Adrenal gland (tissue), 12 donors: ENCODE measurements around the gene BAG3. TPM values are rescaled to one million over a fixed set of nuclear protein-coding genes. Genes with fewer than 3 reads are reported as not detected.

Source experiments
- DNase-seq, 7 donors: peaks; one replicate each; pipeline ENCODE4 v3.0.0-alpha.2; 2019 to 2020
- H3K27ac ChIP-seq, 5 donors: fragments of 200-600 bp; sonication (generic) in 4 of 5; 1 replicate in 3 of 5; 2 replicates in 2 of 5; pipeline versions ENCODE4 v1.5.1 to v1.8.0; 2016 to 2020; ENCODE audit warnings: mild to moderate bottlenecking in 1 of 5
- H3K27me3 ChIP-seq: fragments of 200-600 bp; 2 replicates; pipeline ENCODE4 v1.8.0; 2021
- H3K36me3 ChIP-seq, 2 donors: fragments of 200-600 bp; replicated peaks in 1 of 2; 1 replicate in 1 of 2; 2 replicates in 1 of 2; pipeline versions ENCODE4 v1.5.1 to v1.8.0; 2018 to 2022
- H3K4me1 ChIP-seq, 2 donors: fragments of 200-600 bp; replicated peaks in 1 of 2; 1 replicate in 1 of 2; 2 replicates in 1 of 2; pipeline versions ENCODE4 v1.5.1 to v1.8.0; 2018 to 2021
- H3K4me3 ChIP-seq, 4 donors: fragments of 200-600 bp; sonication (generic) in 3 of 4; one replicate each; pipeline ENCODE4 v1.5.1; 2016 to 2018
- H3K9me3 ChIP-seq, 3 donors: fragments of 200-600 bp; sonication (generic) in 1 of 3; replicated peaks in 1 of 3; 1 replicate in 2 of 3; 2 replicates in 1 of 3; pipeline versions ENCODE4 v1.5.1 to v1.8.0; 2016 to 2021
- CTCF ChIP-seq, 6 experiments: fragments of 450-650 bp in 4 of 6; fragments of 200-600 bp in 2 of 6; sonication (generic) in 1 of 6; IDR thresholded peaks; 1 replicate in 5 of 6; 2 replicates in 1 of 6; pipeline versions ENCODE4 v1.5.1 to v1.8.0; 2016 to 2021; ENCODE audit warnings: antibody characterized with exemption in 6 of 6, mild to moderate bottlenecking in 2 of 6, moderate library complexity in 1 of 6
- POLR2A ChIP-seq, 2 donors: fragments of 450-650 bp; IDR thresholded peaks; one replicate each; pipeline ENCODE4 v1.6.1; 2017; ENCODE audit warnings: antibody characterized with exemption in 2 of 2, mild to moderate bottlenecking in 2 of 2, moderate library complexity in 1 of 2
- WGBS, 4 donors: extraction: QIAGEN DNeasy Blood & Tissue Kit in 2 of 4; methylation state at CpG; one replicate each; pipeline versions ENCODE4 v1.1.5 to v1.1.7; 2013 to 2017; 5-methylcytosine and 5-hydroxymethylcytosine counted together
- intact Hi-C, 2 donors: fragments of 100-400 bp; cut with DNase I; formaldehyde crosslinking; loops; one replicate each; pipeline versions ENCODE4 v1.14.1 to v1.15.0; 2022 to 2023
- polyA plus RNA-seq, 3 donors: library from polyadenylated mRNA; stranded (reverse); fragments of 200-250 nt in 2 of 3; fragments of 350-450 nt in 1 of 3; fragmentation: Illumina TruSeq in 1 of 3; extraction: RNeasy Lipid Tissue Mini Kit (QIAGEN cat#74804) in 1 of 3; gene quantifications; one replicate each; pipeline ENCODE4 v1.2.3, GENCODE V29; 2013 to 2014
- total RNA-seq, 9 donors: library from RNA; depleted of rRNA in 4 of 9; stranded (reverse); fragments of >200 nt in 4 of 9; fragments of 120-200 nt in 1 of 9; fragmentation: NEBNext Ultra II Directional in 1 of 9; extraction: Animal tissue kit (Norgen Biotek cat#: 25700) in 1 of 9; gene quantifications; one replicate each; pipeline versions ENCODE4 v1.1.0 to v1.2.4, GENCODE V29; 2013 to 2023
- donor health status: healthy with polysubstance abuse.
- donor health status: Bipolar disorder and iron deficiency.
- donor health status: DM: yes; HTN: yes; CAD: no.
- donor health status: DM: no; HTN: no; CAD: no.
- donor health status: DM: no; HTN: no; CAD: no.
- donor health status: DM: yes; HTN: yes; CAD: no.

The BAG3 gene
- total and polyA plus RNA-seq, 12 donors, result 6.1 to 49.3 (median 30.0) TPM

- no peaks in the 10 kb centered on the region for H3K9me3 ChIP-seq
- peak within 1 kb of the TSS; percentile 51 to 98 (median 81) for H3K27ac ChIP-seq
- peak within 1 kb of the TSS; percentile 52 to 100 (median 68) for H3K4me3 ChIP-seq
- H3K27me3 ChIP-seq, result no peaks in the 10 kb centered on the region
- TF ChIP-seq CTCF (IDR thresholded peaks at IDR 0.05), result peak in 3 of 6 experiments; percentile 9 to 48 (median 29)
- peak in 1 of 2 donors; percentile 44 for TF ChIP-seq POLR2A (IDR thresholded peaks at IDR 0.05)
- intact Hi-C loops, result no loop called here
- peaks cover 0 to 28% of the 10 kb centered on the region in 2 donors for H3K4me1 ChIP-seq
- H3K36me3 ChIP-seq, result no peaks in the 10 kb centered on the region
- 0 to 3% (median 1%) methylated on average over 11 to 94 of the region's 95 CpGs for WGBS, 4 donors
- DNase-seq, result peak; percentile 99 to 100 (median 99)
Observed at GRCh38 chr10:119725828-119726675, 74.9 kb downstream of the BAG3 start, which contains the start of gene INPP5F. Gene INPP5F, plus strand, starts transcription at chr10:119726050. Its CDS starts 213 bp downstream, at chr10:119726263.

DNA sequence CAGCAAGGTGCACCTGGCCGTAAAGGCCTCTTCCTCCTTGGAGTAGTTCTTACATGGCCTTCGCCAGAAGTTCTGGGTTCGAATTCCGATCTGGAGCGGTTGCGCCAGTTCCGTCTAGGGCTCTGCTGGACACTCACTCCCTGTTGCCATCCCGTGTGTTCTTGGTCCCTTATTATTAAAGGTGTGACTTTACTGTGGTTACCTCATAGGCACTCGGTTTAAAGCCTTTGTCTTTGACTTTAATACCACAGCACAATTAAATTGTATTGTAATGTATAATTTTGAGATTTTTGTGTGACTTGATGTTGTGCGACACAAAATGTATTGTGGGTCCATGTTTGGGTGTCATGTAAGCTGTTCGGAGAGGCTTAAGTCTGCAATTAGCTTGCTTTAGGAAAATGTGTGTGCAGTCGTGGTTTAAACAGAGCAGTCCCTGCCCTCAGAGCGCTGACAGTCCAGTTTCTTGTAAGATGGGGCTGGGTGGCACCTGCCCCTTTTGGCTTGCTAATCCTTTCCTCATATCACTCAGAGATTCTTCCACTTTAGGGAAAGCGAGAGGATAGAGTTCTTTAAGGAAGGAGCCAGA lies 75.6 kb downstream of the BAG3 start:
- WGBS, 4 donors, result 48 to 63% (median 50%) methylated on average over 10 to 14 of the region's 14 CpGs
- TF ChIP-seq POLR2A (IDR thresholded peaks at IDR 0.05), result no peak
- TF ChIP-seq CTCF (IDR thresholded peaks at IDR 0.05), result no peak
- Histone ChIP-seq H3K9me3 (no peaks in the 10 kb centered on the region), H3K36me3 (no peaks in the 10 kb centered on the region), H3K27ac (peak overlapping the region in 3 of 5 donors; percentile 74 to 93 (median 85)), H3K4me3 (peak overlapping the region in 3 of 4 donors; percentile 48 to 100 (median 71)), H3K27me3 (no peaks in the 10 kb centered on the region), H3K4me1 (peaks cover 0 to 28% of the 10 kb centered on the region in 2 donors)
- peak in 1 of 7 donors; percentile 18 for DNase-seq
- intact Hi-C loops, result no loop called here

Other genes with a start within 250 kb of the BAG3 start
- 10 to 100 TPM in 7 of 9 donors, 1 to 10 TPM in 2; 9.5 to 28.1 (median 14.2) TPM for gene RGS10, start 108.7 kb upstream of the BAG3 start, total RNA-seq
- gene RGS10, start 108.7 kb upstream of the BAG3 start, polyA plus RNA-seq, result 10 to 100 TPM; 12.4 to 26.0 (median 19.8) TPM
- gene TIAL1, start 54.4 kb upstream of the BAG3 start, total RNA-seq, result 10 to 100 TPM; 30.7 to 99.8 (median 70.4) TPM
- gene TIAL1, start 54.4 kb upstream of the BAG3 start, polyA plus RNA-seq, result 10 to 100 TPM; 45.4 to 92.6 (median 47.8) TPM
- 10 to 100 TPM in 5 of 9 donors, 1 to 10 TPM in 4; 5.1 to 25.7 (median 10.8) TPM for gene INPP5F, start 74.7 kb downstream of the BAG3 start, total RNA-seq
- 10 to 100 TPM in 2 of 3 donors, 1 to 10 TPM in 1; 7.0 to 26.4 (median 10.1) TPM for gene INPP5F, start 74.7 kb downstream of the BAG3 start, polyA plus RNA-seq
- 10 to 100 TPM; 28.2 to 44.1 (median 34.8) TPM for gene MCMBP, start 221.5 kb downstream of the BAG3 start, total RNA-seq
- gene MCMBP, start 221.5 kb downstream of the BAG3 start, polyA plus RNA-seq, result 10 to 100 TPM; 11.1 to 44.3 (median 13.0) TPM
- gene SEC23IP, start 241.3 kb downstream of the BAG3 start, total RNA-seq, result 10 to 100 TPM; 13.5 to 75.0 (median 38.4) TPM
- 10 to 100 TPM in 2 of 3 donors, 1 to 10 TPM in 1; 8.5 to 83.5 (median 10.1) TPM for gene SEC23IP, start 241.3 kb downstream of the BAG3 start, polyA plus RNA-seq